Fibroblast of lung (primary cell): ENCODE measurements around the gene SPECC1L.

Experiments used
- CTCF ChIP-seq, 2 donors: IDR thresholded peaks in 1 of 2; conservative IDR thresholded peaks in 1 of 2; 1 replicate in 1 of 2; 2 replicates in 1 of 2; pipeline ENCODE4 v1.5.1; 2011 to 2012; ENCODE audit warnings: low read length in 2 of 2, control low read depth in 1 of 2, inconsistent platforms in 1 of 2, low read depth in 1 of 2, mild to moderate bottlenecking in 1 of 2
- EZH2 ChIP-seq: IDR thresholded peaks from 2 replicates; pipeline ENCODE4 v1.5.1; 2012; ENCODE audit warnings: low read length, control low read depth, mild to moderate bottlenecking; ENCODE audit errors: missing control alignments

- TF ChIP-seq CTCF (conservative IDR thresholded peaks at IDR 0.05 in 1 of 2, IDR thresholded peaks at IDR 0.05 in 1 of 2; ENCODE audit: low read depth in 1 of 2, low read length in 2 of 2) (no peak), EZH2 (no peak)
Observed at GRCh38 chr22:24379536-24379935, 108.9 kb downstream of the SPECC1L start.
